ENCODE results near the gene DDX1. TPM values are rescaled to one million over a fixed set of nuclear protein-coding genes. Genes with fewer than 3 reads are reported as not detected.

Gene DDX1
- total RNA-seq, 1 experiment from 2014 or later: 106 TPM

DNA sequence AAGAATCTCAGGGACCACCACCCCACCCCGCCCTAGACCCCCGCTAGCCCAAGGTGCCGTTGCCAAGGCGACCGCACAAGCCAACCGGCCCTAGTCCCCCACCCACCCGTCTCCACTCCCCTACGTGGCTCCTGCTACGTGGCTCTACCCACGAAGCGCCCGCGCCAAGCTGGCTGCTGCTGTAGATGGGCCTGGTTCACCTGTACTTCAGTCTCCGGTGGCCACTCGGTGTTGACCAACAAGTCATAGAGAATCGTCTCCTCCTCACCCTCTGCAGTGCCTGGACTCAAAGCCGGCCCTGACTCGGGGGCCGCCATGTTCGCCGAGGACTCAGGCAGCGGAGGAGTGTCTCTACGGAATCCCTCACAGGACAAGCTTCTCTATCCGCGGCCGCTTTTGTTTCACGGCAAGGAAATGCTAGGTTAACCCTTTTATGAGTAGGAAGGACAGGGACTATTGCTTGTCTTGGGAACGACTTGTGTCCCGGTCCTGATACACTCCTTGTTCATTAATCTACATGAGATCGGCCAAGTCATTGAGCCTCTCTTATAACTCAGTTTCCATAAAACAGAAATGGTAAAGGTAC is 30.6 kb upstream of the DDX1 start, which contains the start of gene NBAS:
TSS of gene NBAS (minus strand) at position 347 of the 586 bp plus-strand sequence. CDS start at position 317, 30 bp downstream.
- TF ChIP-seq, protein P1, sequence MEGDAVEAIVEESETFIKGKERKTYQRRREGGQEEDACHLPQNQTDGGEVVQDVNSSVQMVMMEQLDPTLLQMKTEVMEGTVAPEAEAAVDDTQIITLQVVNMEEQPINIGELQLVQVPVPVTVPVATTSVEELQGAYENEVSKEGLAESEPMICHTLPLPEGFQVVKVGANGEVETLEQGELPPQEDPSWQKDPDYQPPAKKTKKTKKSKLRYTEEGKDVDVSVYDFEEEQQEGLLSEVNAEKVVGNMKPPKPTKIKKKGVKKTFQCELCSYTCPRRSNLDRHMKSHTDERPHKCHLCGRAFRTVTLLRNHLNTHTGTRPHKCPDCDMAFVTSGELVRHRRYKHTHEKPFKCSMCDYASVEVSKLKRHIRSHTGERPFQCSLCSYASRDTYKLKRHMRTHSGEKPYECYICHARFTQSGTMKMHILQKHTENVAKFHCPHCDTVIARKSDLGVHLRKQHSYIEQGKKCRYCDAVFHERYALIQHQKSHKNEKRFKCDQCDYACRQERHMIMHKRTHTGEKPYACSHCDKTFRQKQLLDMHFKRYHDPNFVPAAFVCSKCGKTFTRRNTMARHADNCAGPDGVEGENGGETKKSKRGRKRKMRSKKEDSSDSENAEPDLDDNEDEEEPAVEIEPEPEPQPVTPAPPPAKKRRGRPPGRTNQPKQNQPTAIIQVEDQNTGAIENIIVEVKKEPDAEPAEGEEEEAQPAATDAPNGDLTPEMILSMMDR (IDR thresholded peaks at IDR 0.05; ENCODE audit: unreplicated experiment): no peak
- peaks cover 19% of the 10 kb centered on the region for H3K36me3 Mint-ChIP-seq (ENCODE audit: insufficient read depth, unreplicated experiment)
- CTCF ChIA-PET: interaction anchor here (1.3 to 2.0 kb wide), 3 partner anchors 15 to 1264 kb away, joined by 3 to 7 read pairs (median 5); no protein-coding TSS in a partner anchor
- BruUV-seq (replicated peaks): no TSS peak
- no peaks in the 10 kb centered on the region for H3K9me3 Mint-ChIP-seq (ENCODE audit: low read depth, unreplicated experiment)
- H3K4me1 Mint-ChIP-seq (ENCODE audit: low read depth, unreplicated experiment): peaks cover 20% of the 10 kb centered on the region
- peak within 1 kb of the TSS; percentile 96 for H3K4me3 Mint-ChIP-seq (ENCODE audit: low read depth, unreplicated experiment)
- intact Hi-C loops (cut with micrococcal nuclease; ENCODE audit: unreplicated experiment): no loop called here
- peak; percentile 78 for DNase-seq
- peak within 1 kb of the TSS; percentile 77 for H3K27ac Mint-ChIP-seq (ENCODE audit: unreplicated experiment)
- no peaks in the 10 kb centered on the region for H3K27me3 Mint-ChIP-seq (ENCODE audit: unreplicated experiment)

DNA sequence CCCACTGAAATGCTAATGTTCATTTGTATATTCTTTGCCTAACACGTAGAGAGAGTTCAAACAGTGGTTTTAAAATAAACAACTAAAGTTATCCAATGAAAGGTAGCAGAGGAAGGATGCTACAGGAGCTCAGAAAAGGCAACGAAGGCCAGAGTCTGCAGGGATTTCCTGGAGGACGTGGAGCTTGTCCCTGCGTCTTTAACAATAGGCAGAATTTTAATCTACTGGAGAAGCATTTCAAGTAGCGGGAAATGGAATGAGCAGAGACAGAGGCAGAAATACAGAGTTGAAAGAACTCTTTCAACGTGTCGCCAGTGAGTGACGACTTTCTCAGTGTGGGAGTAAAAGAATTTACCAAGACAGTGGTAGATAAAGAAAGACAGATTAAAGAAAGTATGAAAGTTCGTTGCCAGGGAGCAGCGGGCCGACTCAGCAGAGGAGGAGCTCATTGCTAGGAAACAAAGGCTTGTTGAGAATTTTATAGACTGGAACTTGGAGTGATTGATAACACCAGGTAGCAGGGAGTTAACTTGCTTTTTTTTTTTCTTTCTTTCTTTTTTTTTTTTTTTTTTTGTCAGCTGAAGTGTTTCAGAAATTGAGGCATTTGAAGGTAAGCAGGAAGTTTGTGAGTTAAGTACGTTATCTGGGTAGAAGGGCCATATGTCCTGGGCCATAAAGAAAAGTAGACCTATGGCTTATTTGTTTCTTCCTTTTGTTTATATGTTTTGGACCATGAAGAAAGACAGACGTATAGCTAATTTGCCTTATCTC is 29.9 kb upstream of the DDX1 start:
- no peak for DNase-seq
- CTCF ChIA-PET: interaction anchor here (1.3 to 2.0 kb wide), 3 partner anchors 15 to 1264 kb away, joined by 3 to 7 read pairs (median 5); no protein-coding TSS in a partner anchor

DNA sequence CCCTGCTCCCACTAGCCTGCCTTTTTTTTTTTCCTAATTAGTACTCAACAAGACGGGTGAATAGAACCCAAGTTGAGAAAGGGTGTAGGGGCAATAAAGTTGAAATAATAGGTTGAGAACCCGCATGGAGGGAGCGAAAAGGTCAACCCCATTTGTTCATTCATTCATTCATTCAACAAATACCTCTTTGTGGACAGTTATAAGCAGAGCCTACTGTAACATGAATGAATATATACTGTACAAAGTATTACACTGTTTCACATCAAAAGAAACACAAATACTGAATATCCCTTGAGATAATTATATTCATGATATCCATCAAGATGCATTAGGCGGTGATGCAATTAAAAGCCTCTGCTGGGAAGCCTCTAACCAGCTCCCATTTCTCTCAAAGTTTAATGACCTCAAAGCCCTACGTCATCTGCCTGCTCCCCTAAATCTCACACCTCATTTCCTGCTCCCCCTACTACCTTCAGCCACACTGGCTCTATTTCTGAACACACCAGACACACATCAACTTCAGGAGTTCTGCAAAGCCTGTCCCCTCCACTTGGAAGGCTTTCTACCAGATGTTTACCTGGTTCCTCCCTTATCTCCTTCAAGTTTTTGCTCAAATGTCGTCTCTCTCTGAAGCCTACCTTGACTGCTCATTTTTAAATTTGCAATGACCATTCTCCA is 29.2 kb upstream of the DDX1 start:
- H3K9me3 Mint-ChIP-seq (ENCODE audit: low read depth, unreplicated experiment): no peaks in the 10 kb centered on the region
- intact Hi-C loops (cut with micrococcal nuclease; ENCODE audit: unreplicated experiment): no loop called here
- H3K27ac Mint-ChIP-seq (ENCODE audit: unreplicated experiment): no peak overlapping the region
- peaks cover 19% of the 10 kb centered on the region for H3K36me3 Mint-ChIP-seq (ENCODE audit: insufficient read depth, unreplicated experiment)
- CTCF ChIA-PET: interaction anchor here (2.0 kb wide), 1 partner anchor 15 kb away, joined by 7 read pairs; no protein-coding TSS in a partner anchor
- no peak for DNase-seq
- H3K4me3 Mint-ChIP-seq (ENCODE audit: low read depth, unreplicated experiment): peak overlapping the region; percentile 96
- TF ChIP-seq, protein P1 (IDR thresholded peaks at IDR 0.05; ENCODE audit: unreplicated experiment): no peak
- no peaks in the 10 kb centered on the region for H3K27me3 Mint-ChIP-seq (ENCODE audit: unreplicated experiment)
- BruUV-seq (replicated peaks): no TSS peak
- peaks cover 20% of the 10 kb centered on the region for H3K4me1 Mint-ChIP-seq (ENCODE audit: low read depth, unreplicated experiment)

More for the DNA sequence above, 29.9 kb upstream of the DDX1 start:
- Mint-ChIP-seq H3K4me1 (ENCODE audit: low read depth, unreplicated experiment) (peaks cover 20% of the 10 kb centered on the region), H3K27me3 (ENCODE audit: unreplicated experiment) (no peaks in the 10 kb centered on the region), H3K4me3 (ENCODE audit: low read depth, unreplicated experiment) (peak overlapping the region; percentile 96), H3K27ac (ENCODE audit: unreplicated experiment) (peak overlapping the region; percentile 77), H3K9me3 (ENCODE audit: low read depth, unreplicated experiment) (no peaks in the 10 kb centered on the region), H3K36me3 (ENCODE audit: insufficient read depth, unreplicated experiment) (peaks cover 19% of the 10 kb centered on the region)
- intact Hi-C loops (cut with micrococcal nuclease; ENCODE audit: unreplicated experiment): no loop called here
- TF ChIP-seq, protein P1 (IDR thresholded peaks at IDR 0.05; ENCODE audit: unreplicated experiment): no peak
- BruUV-seq (replicated peaks): no TSS peak

All from Calu3 (cell line).